ENCODE results near the gene ABI3BP. TPM values are rescaled to one million over a fixed set of nuclear protein-coding genes. Genes with fewer than 3 reads are reported as not detected.

ABI3BP gene
- total and polyA plus RNA-seq, 4 donors = 21.9 to 87.5 (median 59.9) TPM

DNA sequence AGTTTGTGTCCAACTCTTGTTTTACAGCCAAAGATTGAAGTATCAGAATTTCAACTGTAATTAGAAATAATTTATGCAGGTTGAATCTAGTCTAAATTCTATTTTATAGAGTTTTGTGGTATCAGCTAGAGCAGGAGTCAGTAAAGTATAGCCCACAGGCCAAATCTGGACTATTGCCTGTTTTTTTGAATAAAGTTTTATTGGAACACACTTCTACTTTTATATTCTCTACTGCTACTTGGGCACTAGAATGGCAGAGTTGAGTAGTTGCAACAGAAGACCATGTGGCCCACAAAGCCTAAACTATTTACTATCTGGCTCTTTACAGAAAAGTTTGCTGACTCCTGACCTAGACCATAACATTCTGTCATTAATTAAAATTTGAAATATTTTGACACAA lies 247.6 kb downstream of the ABI3BP start:
- DNase-seq (no peak), ATAC-seq (ENCODE audit: insufficient read depth, low FRiP score) (no peak)
- Histone ChIP-seq H3K27ac (ENCODE audit: low read depth in 1 of 2, low read length in 1 of 2) (no peak overlapping the region), H3K36me3 (ENCODE audit: control insufficient read depth in 4 of 4, insufficient read depth in 4 of 4, low read length in 4 of 4) (peaks cover 11 to 39% (median 29%) of the 10 kb centered on the region in 4 donors), H3K9ac (ENCODE audit: insufficient read depth in 1 of 2, low read length in 2 of 2) (no peak overlapping the region), H3K9me3 (ENCODE audit: control insufficient read depth in 4 of 4, insufficient read depth in 3 of 4, low read length in 3 of 4) (no peaks in the 10 kb centered on the region), H3K4me1 (ENCODE audit: control insufficient read depth in 5 of 5, insufficient read depth in 5 of 5, low read length in 5 of 5) (peaks cover 0 to 5% (median 0%) of the 10 kb centered on the region in 5 donors), H3K4me3 (no peak overlapping the region), H3K27me3 (ENCODE audit: control insufficient read depth in 3 of 3, insufficient read depth in 3 of 3, low read length in 2 of 3) (no peaks in the 10 kb centered on the region)
- TF ChIP-seq, protein P1, sequence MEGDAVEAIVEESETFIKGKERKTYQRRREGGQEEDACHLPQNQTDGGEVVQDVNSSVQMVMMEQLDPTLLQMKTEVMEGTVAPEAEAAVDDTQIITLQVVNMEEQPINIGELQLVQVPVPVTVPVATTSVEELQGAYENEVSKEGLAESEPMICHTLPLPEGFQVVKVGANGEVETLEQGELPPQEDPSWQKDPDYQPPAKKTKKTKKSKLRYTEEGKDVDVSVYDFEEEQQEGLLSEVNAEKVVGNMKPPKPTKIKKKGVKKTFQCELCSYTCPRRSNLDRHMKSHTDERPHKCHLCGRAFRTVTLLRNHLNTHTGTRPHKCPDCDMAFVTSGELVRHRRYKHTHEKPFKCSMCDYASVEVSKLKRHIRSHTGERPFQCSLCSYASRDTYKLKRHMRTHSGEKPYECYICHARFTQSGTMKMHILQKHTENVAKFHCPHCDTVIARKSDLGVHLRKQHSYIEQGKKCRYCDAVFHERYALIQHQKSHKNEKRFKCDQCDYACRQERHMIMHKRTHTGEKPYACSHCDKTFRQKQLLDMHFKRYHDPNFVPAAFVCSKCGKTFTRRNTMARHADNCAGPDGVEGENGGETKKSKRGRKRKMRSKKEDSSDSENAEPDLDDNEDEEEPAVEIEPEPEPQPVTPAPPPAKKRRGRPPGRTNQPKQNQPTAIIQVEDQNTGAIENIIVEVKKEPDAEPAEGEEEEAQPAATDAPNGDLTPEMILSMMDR (IDR thresholded peaks at IDR 0.05; ENCODE audit: control extremely low read depth, extremely low read depth) = no peak

DNA sequence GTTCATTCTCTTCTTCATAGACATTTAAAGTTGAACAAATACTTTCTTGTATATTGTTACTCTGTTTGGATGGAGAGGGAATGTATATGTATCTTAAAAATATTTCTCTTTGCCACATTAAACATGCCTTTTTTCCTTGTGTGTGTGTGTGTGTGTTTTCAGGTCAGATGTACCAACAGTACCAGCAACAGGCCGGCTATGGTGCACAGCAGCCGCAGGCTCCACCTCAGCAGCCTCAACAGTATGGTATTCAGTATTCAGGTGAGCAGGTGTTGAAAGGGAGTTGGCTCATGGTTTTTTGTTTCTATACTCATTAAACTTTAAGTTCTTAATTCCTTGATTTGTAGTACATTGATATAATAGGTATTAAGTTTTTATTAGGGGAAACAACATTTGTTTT lies 248.6 kb downstream of the ABI3BP start:
- no peak for DNase-seq
- ATAC-seq (ENCODE audit: insufficient read depth, low FRiP score) = no peak
- Histone ChIP-seq H3K9ac (ENCODE audit: insufficient read depth in 1 of 2, low read length in 2 of 2) (no peak overlapping the region), H3K9me3 (ENCODE audit: control insufficient read depth in 4 of 4, insufficient read depth in 3 of 4, low read length in 3 of 4) (no peaks in the 10 kb centered on the region), H3K4me1 (ENCODE audit: control insufficient read depth in 5 of 5, insufficient read depth in 5 of 5, low read length in 5 of 5) (peaks cover 0 to 11% (median 0%) of the 10 kb centered on the region in 5 donors), H3K27ac (ENCODE audit: low read depth in 1 of 2, low read length in 1 of 2) (no peak overlapping the region), H3K36me3 (ENCODE audit: control insufficient read depth in 4 of 4, insufficient read depth in 4 of 4, low read length in 4 of 4) (peaks cover 11 to 42% (median 27%) of the 10 kb centered on the region in 4 donors), H3K4me3 (no peak overlapping the region), H3K27me3 (ENCODE audit: control insufficient read depth in 3 of 3, insufficient read depth in 3 of 3, low read length in 2 of 3) (no peaks in the 10 kb centered on the region)
- TF ChIP-seq, protein P1 (IDR thresholded peaks at IDR 0.05; ENCODE audit: control extremely low read depth, extremely low read depth) = no peak
- 94 to 96% methylated on average over 2 of the region's 2 CpGs for WGBS, 2 donors

DNA sequence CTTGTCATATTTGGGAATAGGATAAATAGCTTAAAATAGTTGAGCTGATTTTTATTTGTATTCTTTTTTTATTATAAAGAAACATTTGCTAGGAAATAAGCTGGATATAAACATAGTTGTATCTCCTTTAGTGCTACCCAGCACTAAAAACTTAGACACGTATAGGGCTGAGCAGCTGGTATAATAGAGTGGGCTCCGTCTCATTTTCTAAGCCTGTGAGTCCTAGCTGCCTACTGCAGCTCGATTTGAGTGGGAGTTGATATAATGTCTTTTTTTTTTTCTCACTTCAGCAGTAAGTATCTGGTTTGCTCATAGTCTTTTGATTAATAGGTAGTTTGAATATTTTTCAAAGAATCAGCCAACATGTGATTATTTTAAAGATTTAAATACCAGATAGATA lies 249.7 kb downstream of the ABI3BP start:
- Histone ChIP-seq H3K27ac (ENCODE audit: low read depth in 1 of 2, low read length in 1 of 2) (no peak overlapping the region), H3K4me1 (ENCODE audit: control insufficient read depth in 5 of 5, insufficient read depth in 5 of 5, low read length in 5 of 5) (peaks cover 0 to 11% (median 0%) of the 10 kb centered on the region in 5 donors), H3K27me3 (ENCODE audit: control insufficient read depth in 3 of 3, insufficient read depth in 3 of 3, low read length in 2 of 3) (no peaks in the 10 kb centered on the region), H3K36me3 (ENCODE audit: control insufficient read depth in 4 of 4, insufficient read depth in 4 of 4, low read length in 4 of 4) (peaks cover 11 to 41% (median 27%) of the 10 kb centered on the region in 4 donors), H3K4me3 (no peak overlapping the region), H3K9ac (ENCODE audit: insufficient read depth in 1 of 2, low read length in 2 of 2) (no peak overlapping the region), H3K9me3 (ENCODE audit: control insufficient read depth in 4 of 4, insufficient read depth in 3 of 4, low read length in 3 of 4) (no peaks in the 10 kb centered on the region)
- ATAC-seq (ENCODE audit: insufficient read depth, low FRiP score) (no peak), DNase-seq (no peak)
- WGBS, 2 donors = 94 to 95% methylated on average over 3 of the region's 3 CpGs
- TF ChIP-seq, protein P1 (IDR thresholded peaks at IDR 0.05; ENCODE audit: control extremely low read depth, extremely low read depth) = no peak

DNA sequence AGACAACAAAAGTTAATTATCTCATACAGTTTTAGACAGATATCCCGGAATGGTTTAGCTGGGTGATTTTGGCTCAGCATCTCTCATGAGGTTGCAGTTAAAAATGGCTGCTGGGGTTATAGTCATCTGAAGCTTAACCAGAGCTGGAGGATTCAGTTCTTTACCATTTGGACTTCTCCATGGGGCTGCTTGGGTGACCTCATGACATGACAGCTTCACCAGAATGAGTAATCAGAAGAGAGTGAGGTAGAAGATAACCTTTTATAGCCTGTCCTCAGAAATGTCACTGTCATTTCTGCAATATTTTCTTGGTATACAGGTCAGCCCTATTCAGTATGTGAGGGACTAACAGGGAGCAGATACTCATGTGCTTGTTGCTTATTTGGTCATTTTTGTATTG lies 253.0 kb downstream of the ABI3BP start:
- no peak for ATAC-seq (ENCODE audit: insufficient read depth, low FRiP score)
- H3K36me3 ChIP-seq (ENCODE audit: control insufficient read depth in 4 of 4, insufficient read depth in 4 of 4, low read length in 4 of 4) = peaks cover 12 to 42% (median 27%) of the 10 kb centered on the region in 4 donors

More for the DNA sequence above, 253.0 kb downstream of the ABI3BP start:
- WGBS, 2 donors = 95 to 99% methylated on average over 1 of the region's 1 CpG
- Histone ChIP-seq H3K27ac (ENCODE audit: low read depth in 1 of 2, low read length in 1 of 2) (no peak overlapping the region), H3K9me3 (ENCODE audit: control insufficient read depth in 4 of 4, insufficient read depth in 3 of 4, low read length in 3 of 4) (no peaks in the 10 kb centered on the region), H3K27me3 (ENCODE audit: control insufficient read depth in 3 of 3, insufficient read depth in 3 of 3, low read length in 2 of 3) (no peaks in the 10 kb centered on the region), H3K4me3 (no peak overlapping the region), H3K4me1 (ENCODE audit: control insufficient read depth in 5 of 5, insufficient read depth in 5 of 5, low read length in 5 of 5) (peaks cover 0 to 6% (median 0%) of the 10 kb centered on the region in 5 donors), H3K9ac (ENCODE audit: insufficient read depth in 1 of 2, low read length in 2 of 2) (no peak overlapping the region)
- TF ChIP-seq, protein P1 (IDR thresholded peaks at IDR 0.05; ENCODE audit: control extremely low read depth, extremely low read depth) = no peak
- no peak for DNase-seq
